ENCODE data around the gene ANKS6.

ANKS6 gene

DNA sequence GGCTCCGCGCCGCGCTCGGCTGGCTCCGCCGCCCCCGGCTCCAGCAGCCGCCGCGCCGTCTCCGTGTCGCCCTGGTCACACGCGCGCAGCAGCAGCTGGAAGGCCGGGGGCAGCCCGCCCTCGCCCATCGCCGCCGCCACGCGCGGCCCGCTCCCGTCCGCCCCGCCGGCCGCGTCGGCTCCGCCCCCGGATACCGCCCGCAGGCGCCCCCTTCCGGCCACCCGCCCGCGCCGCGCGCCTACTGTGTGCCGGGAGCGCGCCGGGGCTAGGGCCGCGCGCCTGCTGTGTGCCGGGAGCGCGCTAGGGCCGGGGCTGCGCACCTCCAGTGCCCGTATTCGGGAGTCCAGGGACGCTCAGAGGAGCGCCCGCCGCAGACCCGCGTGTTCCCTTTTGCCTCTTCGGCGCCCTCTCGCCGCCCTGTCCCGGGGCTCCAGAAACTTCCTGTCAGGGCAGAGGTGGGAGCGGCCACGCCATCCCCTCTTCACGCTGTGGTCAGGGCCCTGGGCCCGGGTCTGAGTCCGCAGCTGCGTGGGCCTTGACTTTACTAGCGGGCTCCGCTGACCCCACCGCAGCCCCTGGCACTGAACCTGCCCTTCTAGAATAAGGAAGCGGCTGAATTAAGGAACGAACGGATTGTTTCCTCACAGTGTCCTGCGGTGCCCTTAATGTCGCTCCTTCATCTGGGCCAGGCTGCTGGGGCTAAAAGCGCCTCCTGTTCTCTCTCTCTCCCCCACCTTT lies at the start of gene ANKS6:
Gene ANKS6 (minus strand): TSS at position 192 of the 738 bp plus-strand sequence. CDS start 64 bp downstream, at position 128.
- peak; percentile 28 for DNase-seq

DNA sequence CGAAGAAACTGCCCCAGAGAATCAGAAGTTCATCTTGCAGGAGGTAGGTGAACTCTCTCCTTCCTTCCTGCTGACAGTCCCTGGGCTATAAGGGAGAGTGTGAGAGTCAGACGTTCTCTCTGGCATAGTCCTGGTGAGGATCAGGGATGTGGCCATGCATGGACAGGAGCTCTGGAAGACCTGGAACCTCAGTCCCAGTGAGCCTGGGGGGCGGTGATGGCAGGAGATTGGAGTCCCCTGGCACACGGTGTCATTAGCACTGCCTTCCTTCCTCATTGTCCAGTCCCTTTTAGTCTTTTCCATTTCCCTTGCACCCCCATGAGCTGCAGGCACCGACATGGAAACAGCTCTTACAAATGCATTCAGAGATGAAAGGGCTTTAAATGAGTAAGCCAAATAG lies 49.7 kb upstream of the ANKS6 start:
- DNase-seq = no peak

- no peak for DNase-seq
Measured at GRCh38 chr9:98842510-98842909, 46.2 kb upstream of the ANKS6 start.

GRCh38 chr9:98839724-98840123 lies 43.4 kb upstream of the ANKS6 start:
- no peak for DNase-seq

- DNase-seq = no peak
Measured at GRCh38 chr9:98838868-98839565, 42.7 kb upstream of the ANKS6 start.

DNA sequence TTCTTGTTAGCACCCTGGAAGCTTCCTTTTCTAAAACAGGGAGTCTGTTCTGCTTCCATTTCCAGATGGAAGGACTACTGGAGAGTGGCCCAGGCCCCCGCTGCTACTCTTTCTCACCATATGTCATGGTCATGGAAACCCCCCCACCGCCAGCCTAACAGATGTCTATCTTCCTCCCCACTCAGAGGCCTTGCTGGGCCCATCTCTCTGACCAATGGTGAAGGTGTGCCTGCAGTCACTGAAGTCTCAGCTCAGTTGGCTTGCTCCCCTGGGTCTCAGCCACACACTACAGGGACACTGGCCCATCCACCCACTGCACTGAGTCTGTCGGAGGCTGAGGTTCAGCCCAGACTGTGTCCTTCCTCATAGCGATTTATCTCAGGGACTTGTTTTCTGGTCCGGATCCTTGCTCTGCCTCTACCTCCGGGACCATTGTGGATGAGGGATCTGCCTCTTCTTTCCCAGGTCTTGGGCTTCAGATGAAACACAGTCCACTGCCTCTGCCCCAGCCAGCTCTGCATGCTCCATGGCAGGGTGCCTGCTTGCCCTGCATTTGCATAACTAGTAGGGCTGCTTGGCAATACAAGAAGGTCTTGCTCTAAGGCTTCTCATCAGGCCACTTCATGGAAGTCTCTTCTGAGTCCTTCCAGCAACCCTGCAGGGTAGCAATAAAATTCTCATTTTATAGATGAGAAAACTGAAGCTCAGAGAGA lies 42.0 kb upstream of the ANKS6 start:
- DNase-seq = no peak

DNA sequence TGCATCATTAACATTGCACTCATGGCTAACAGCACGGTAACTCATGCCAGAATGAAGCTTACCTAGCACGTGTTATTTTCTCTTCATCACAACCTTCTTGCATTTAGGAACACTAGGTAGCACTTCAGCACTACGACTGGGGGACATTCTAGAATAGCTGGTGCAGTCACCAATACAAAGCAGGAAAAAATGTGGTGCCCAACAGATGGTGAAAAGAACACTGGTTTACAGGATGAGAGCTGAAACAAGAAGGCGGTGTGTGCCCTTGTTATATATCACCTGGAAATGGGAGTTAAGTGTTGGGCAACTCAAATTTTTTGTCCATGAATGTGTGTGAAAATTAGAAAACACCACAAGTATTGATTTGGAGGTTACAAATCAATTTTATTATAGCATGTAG lies 41.2 kb upstream of the ANKS6 start:
- DNase-seq = no peak

DNA sequence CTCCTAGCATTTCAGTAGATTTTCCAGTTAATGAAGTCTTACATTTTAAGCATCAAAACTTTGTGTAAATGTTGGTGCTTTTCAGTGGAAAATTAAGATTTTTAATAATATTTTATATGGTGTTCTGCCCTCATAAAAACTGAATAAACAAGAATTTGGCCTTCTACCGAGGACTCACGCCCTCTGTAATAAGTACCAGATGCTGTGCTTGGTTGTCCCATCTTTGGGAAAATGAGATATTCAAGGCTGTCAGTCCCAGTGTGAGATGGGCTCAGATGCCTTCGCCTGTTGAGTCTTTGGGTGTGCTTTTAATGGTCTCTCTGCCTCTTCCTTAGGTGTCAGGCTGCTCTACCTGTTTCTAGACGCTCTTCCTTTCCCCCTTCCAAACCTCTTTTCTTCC lies 39.9 kb upstream of the ANKS6 start:
- no peak for DNase-seq

GRCh38 chr9:98834386-98834785 lies 38.0 kb upstream of the ANKS6 start:
- no peak for DNase-seq

DNA sequence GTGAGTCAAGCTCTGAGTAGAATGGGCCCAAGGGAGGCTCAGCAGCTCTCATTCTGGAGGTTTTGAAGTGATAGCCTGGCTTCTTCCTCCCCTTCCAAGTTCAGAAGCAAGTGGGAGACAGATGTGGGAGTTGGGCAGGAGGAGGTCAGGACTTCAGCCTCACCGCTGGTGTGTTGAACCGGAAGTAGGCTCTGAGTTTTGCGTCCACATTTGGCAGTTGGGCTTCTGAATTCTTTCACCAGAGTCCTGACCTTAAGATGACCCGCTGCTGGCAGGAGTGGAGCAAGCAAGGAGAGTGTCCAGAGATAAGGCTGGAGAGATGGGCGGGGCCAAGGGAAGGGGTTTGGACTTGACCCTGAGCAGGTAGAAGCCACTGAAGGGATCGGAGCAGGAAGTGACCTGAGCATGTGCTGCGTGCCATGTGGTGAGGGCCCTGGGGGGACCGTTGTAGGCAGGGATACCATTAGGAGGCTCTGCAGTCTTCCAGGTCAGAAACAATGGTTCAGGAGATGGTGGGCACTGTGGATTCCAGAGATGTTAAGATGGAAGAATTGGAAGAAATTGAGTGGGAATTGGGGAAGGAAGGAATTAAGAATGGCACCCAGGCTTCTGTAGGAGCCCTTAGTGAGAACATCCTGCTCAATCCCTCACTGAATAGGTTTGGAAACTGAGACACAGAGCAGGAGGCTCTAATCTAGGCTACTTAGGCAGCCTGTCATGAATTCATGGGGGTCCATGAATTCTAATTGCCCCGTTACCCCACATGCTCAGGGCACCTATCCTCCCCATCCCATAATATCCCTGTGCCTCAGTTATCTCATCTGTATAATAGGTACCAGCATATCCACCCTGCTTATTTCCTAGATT lies 37.0 kb upstream of the ANKS6 start:
- DNase-seq = no peak

- no peak for DNase-seq
Measured at GRCh38 chr9:98832768-98833089, 36.4 kb upstream of the ANKS6 start.

- no peak for DNase-seq
Measured at GRCh38 chr9:98831696-98832095, 35.3 kb upstream of the ANKS6 start.

GRCh38 chr9:98830554-98830953 lies 34.2 kb upstream of the ANKS6 start:
- no peak for DNase-seq

GRCh38 chr9:98829766-98830165 lies 33.4 kb upstream of the ANKS6 start:
- DNase-seq = no peak

GRCh38 chr9:98826716-98827115 lies 30.4 kb upstream of the ANKS6 start:
- no peak for DNase-seq

GRCh38 chr9:98825414-98825813 lies 29.1 kb upstream of the ANKS6 start:
- no peak for DNase-seq

DNA sequence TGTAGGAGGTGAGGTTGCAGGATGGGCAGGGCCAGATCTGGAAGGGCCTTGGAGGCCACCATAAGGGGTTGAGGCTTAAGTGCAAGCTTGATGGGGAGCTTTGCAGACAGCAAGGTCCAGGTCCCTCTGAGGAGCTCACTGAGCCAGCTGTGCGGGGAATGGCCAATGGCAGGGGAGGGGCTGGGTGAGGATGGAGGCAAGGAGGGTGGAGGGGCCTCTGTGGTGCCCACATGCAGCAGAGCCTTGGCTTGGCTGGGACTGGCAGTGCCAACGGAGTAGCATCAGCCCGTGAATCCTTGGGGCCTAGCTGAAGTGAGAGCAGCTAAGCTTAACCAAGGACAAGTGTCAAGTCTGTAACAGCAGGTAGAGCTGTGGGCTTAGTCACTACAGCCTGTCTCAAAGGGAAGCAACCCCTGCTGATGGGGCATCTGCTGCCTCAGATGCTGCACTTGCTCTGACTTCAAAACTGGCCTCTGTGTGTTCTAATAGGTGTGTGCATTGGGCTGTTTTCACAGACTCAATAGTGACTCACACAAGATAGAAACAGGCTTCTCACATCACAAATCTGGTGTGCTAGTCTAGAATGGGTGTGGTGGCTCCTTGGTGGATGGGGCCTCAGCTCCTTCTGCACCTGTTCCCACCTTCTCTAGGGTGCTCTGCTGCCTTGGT lies 27.4 kb upstream of the ANKS6 start:
- DNase-seq = no peak

DNA sequence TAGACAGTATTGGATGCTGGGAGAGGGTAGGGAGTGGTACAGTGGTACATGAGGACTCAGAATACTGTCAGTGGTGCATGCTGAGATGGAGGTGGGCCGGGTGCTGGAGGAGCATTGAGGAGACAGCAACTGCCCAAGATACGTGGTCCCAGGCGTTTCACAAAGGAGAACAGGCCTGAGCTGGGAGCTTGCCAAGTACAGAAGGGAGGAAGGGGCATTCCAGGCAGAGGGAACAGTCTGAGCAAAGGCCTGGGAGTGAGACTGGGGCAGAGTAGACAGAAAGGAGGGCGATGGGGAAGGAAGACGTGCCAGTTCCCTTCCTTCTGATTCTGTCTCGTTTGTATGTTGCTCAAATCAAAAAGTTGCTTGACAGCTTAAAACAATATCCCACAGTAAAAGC lies 26.3 kb upstream of the ANKS6 start:
- DNase-seq = no peak

DNA sequence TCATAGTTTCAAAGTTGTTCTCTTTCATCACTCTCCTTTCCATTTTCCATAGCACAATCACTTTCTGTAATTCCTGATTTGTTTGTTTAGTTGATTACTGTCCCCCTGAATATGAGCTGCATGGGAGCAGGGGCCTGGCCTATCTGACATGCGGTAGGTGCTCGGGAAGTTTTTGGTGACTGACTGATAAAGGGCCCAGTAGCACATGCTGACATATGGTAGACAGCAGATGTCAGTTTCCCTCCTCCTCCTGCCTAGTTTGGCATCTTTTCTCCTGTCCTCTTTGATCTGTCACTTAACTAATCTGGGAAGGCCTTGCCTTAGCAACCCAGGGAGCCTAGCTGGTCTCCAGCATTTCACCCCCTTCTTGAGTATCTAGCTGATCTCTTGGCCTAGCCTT lies 25.5 kb upstream of the ANKS6 start:
- no peak for DNase-seq

DNA sequence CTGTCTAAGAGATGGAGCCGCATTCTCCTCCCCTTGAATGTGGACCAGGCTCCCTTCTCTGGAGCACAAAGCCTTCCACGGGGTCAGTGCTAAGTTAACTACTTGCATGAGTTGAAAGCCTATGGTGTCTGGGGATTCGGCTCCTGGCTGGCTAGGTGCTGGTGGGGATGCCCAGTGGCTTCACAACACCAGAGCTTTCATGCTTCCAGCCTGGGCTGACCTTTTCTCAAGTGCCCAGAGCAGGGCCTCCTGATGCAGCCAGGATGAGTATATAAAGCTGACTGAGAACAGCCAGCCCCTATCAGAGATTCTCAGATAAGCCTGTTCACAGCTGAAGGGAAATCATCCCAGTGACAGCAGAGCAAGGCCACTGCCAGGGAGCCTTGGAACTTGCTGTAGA lies 22.9 kb upstream of the ANKS6 start:
- DNase-seq = no peak

- no peak for DNase-seq
Measured at GRCh38 chr9:98818764-98819163, 22.4 kb upstream of the ANKS6 start.

DNA sequence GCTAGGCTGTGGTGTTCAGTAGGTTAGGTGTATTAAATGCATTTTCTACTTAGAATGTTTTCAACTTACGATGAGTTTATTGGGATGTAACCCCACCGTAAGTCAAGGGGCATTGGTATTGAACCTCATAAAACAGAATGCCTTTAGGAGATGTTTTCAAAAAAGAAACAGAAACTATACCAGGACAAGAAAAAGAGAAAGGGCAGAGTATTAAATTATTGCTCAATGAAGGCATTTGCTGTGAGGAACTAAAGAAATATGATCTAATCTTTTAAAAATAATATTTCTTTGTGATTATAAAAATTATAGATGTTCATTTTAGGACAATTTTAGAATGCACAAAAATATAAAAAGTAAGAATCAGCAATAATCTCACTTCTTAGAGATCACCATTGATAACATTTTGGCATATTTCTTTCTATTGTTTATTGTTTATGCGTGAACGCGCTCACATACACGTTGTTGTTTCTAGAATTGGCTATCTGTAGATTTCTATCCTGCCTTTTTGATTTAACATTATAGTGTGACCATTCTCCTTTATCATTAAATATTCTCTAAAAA lies 19.1 kb upstream of the ANKS6 start:
- DNase-seq = no peak
